Neural cell (in vitro differentiated cells): ENCODE results near the gene WDFY1. TPM values are rescaled to one million over a fixed set of nuclear protein-coding genes. Genes with fewer than 3 reads are reported as not detected.

ENCODE experiments used
- H2AFZ ChIP-seq: fragments of 200-600, 300-800 bp; sonication (generic), shearing (Covaris generic); 2 replicates; pipeline ENCODE4 v1.6.0; 2014; ENCODE audit warnings: low read depth, mild to moderate bottlenecking, antibody characterized with exemption, low read length, moderate library complexity
- H3F3A ChIP-seq: fragments of 200-600 bp; shearing (Covaris generic); 2 replicates; pipeline ENCODE4 v1.6.1; 2016; ENCODE audit warnings: mild to moderate bottlenecking, moderate library complexity, mixed read lengths, antibody characterized with exemption, low read length; ENCODE audit not compliant: insufficient read depth, poor library complexity, severe bottlenecking
- H3K27ac ChIP-seq: fragments of 200-600, 300-800 bp; sonication (generic), shearing (Covaris generic); 2 replicates; pipeline ENCODE4 v1.5.1; 2014; ENCODE audit warnings: mild to moderate bottlenecking, low read length, moderate library complexity
- H3K27me3 ChIP-seq: fragments of 300-800, 200-600 bp; sonication (generic), shearing (Covaris generic); 2 replicates; pipeline ENCODE4 v1.6.0; 2014; ENCODE audit warnings: mild to moderate bottlenecking, low read depth, low read length, moderate library complexity; ENCODE audit not compliant: insufficient read depth
- H3K36me3 ChIP-seq: fragments of 300-800, 200-600 bp; sonication (generic), shearing (Covaris generic); 2 replicates; pipeline ENCODE4 v1.5.1; 2014; ENCODE audit warnings: mild to moderate bottlenecking, antibody characterized with exemption, low read length, moderate library complexity; ENCODE audit not compliant: insufficient read depth
- H3K4me2 ChIP-seq: fragments of 300-800, 200-600 bp; sonication (generic), shearing (Covaris generic); 2 replicates; pipeline ENCODE4 v1.6.0; 2014; ENCODE audit warnings: mild to moderate bottlenecking, low read length
- H3K4me3 ChIP-seq: fragments of 300-800, 200-600 bp; sonication (generic), shearing (Covaris generic); 2 replicates; pipeline ENCODE4 v1.5.1; 2014; ENCODE audit warnings: mild to moderate bottlenecking, low read length, moderate library complexity
- H3K79me2 ChIP-seq: fragments of 200-600 bp; shearing (Covaris generic); replicated peaks from 2 replicates; pipeline ENCODE4 v1.6.0; 2014; ENCODE audit warnings: mild to moderate bottlenecking, low read length, moderate library complexity; ENCODE audit not compliant: insufficient read depth
- H3K9ac ChIP-seq: fragments of 300-800, 200-600 bp; sonication (generic), shearing (Covaris generic); 2 replicates; pipeline ENCODE4 v1.6.1; 2016; ENCODE audit warnings: mild to moderate bottlenecking, low read length, mixed read lengths
- H3K9me2 ChIP-seq: fragments of 200-600 bp; shearing (Covaris generic); 2 replicates; pipeline ENCODE4 v1.6.1; 2016; ENCODE audit warnings: mild to moderate bottlenecking, low read length, mixed read lengths; ENCODE audit not compliant: insufficient read depth
- H3K9me3 ChIP-seq: fragments of 200-600, 300-800 bp; sonication (generic), shearing (Covaris generic); 2 replicates; pipeline ENCODE4 v1.6.1; 2016; ENCODE audit warnings: mild to moderate bottlenecking, mixed run types, low read length, moderate library complexity, mixed read lengths
- H4K20me1 ChIP-seq: fragments of 200-600 bp; shearing (Covaris generic); 2 replicates; pipeline ENCODE4 v1.6.1; 2016; ENCODE audit warnings: mild to moderate bottlenecking, mixed run types; ENCODE audit not compliant: insufficient read depth
- CTCF ChIP-seq: fragments of 450-650 bp; IDR thresholded peaks from 2 replicates; pipeline ENCODE4 v1.5.1; 2014; ENCODE audit warnings: antibody characterized with exemption, mild to moderate bottlenecking, moderate library complexity; ENCODE audit not compliant: poor library complexity, severe bottlenecking
- EP300 ChIP-seq: fragments of 450-650 bp; conservative IDR thresholded peaks from 2 replicates; pipeline ENCODE4 v1.6.1; 2014; ENCODE audit warnings: antibody characterized with exemption, mild to moderate bottlenecking, moderate library complexity; ENCODE audit not compliant: poor library complexity, severe bottlenecking
- EZH2 ChIP-seq: fragments of 200-600, 300-800 bp; shearing (Covaris generic), sonication (generic); IDR thresholded peaks from 2 replicates; pipeline ENCODE4 v1.6.1; 2014; ENCODE audit warnings: antibody characterized with exemption, low read length, borderline replicate concordance, mild to moderate bottlenecking; ENCODE audit not compliant: insufficient read depth, poor library complexity, severe bottlenecking
- MXI1 ChIP-seq: fragments of 450-650 bp; conservative IDR thresholded peaks from 2 replicates; pipeline ENCODE4 v1.6.1; 2014; ENCODE audit warnings: antibody characterized with exemption, mild to moderate bottlenecking; ENCODE audit not compliant: poor library complexity, severe bottlenecking
- POLR2AphosphoS5 ChIP-seq: IDR thresholded peaks from 2 replicates; pipeline ENCODE4 v1.6.1; 2012
- RAD21 ChIP-seq: fragments of 450-650 bp; conservative IDR thresholded peaks from 2 replicates; pipeline ENCODE4 v1.6.1; 2014; ENCODE audit warnings: antibody characterized with exemption, mild to moderate bottlenecking, moderate library complexity
- REST ChIP-seq: IDR thresholded peaks from 2 replicates; pipeline ENCODE4 v1.6.1; 2012; ENCODE audit warnings: borderline replicate concordance
- SMC3 ChIP-seq: fragments of 450-650 bp; conservative IDR thresholded peaks from 2 replicates; pipeline ENCODE4 v1.6.1; 2014; ENCODE audit warnings: antibody characterized with exemption, mild to moderate bottlenecking, moderate library complexity; ENCODE audit not compliant: poor library complexity
- TAF1 ChIP-seq: IDR thresholded peaks from 2 replicates; pipeline ENCODE4 v1.6.1; 2012; ENCODE audit warnings: low read depth
- polyA plus RNA-seq: library from polyadenylated mRNA; depleted of rRNA; stranded (reverse); fragments of >200 nt; gene quantifications from 2 replicates; pipeline ENCODE4 v1.2.3, GENCODE V29; 2014

The WDFY1 gene
- polyA plus RNA-seq, 1 donor from 2014 or later, result 49.4 TPM

- Histone ChIP-seq H3K9me3 (no peaks in the 10 kb centered on the region), H3F3A (no peaks in the 10 kb centered on the region), H3K79me2 (no peaks in the 10 kb centered on the region), H3K4me2 (no peak overlapping the region), H3K4me3 (no peak overlapping the region), H3K27me3 (no peaks in the 10 kb centered on the region), H3K9ac (no peak overlapping the region), H3K36me3 (no peaks in the 10 kb centered on the region), H3K27ac (no peak overlapping the region), H3K9me2 (no peaks in the 10 kb centered on the region), H2AFZ (no peak overlapping the region), H4K20me1 (no peaks in the 10 kb centered on the region)
- no peak for TF ChIP-seq REST
- TF ChIP-seq MXI1, result no peak
- TF ChIP-seq RAD21, result no peak
- no peak for TF ChIP-seq EZH2
- no peak for TF ChIP-seq CTCF
- no peak for TF ChIP-seq SMC3
- no peak for TF ChIP-seq EP300
- TF ChIP-seq TAF1, result no peak
Measured at GRCh38 chr2:223854741-223855140, 90.4 kb downstream of the WDFY1 start.

- Histone ChIP-seq H3K9ac (no peak overlapping the region), H3K4me2 (no peak overlapping the region), H3K79me2 (no peaks in the 10 kb centered on the region), H4K20me1 (no peaks in the 10 kb centered on the region), H3K4me3 (no peak overlapping the region), H3K9me3 (no peaks in the 10 kb centered on the region), H3K27ac (no peak overlapping the region), H3K27me3 (no peaks in the 10 kb centered on the region), H3K36me3 (no peaks in the 10 kb centered on the region), H3K9me2 (no peaks in the 10 kb centered on the region), H3F3A (no peaks in the 10 kb centered on the region), H2AFZ (no peak overlapping the region)
- TF ChIP-seq EZH2 (no peak), POLR2AphosphoS5 (no peak), EP300 (no peak), REST (no peak), TAF1 (no peak), RAD21 (no peak), MXI1 (no peak), SMC3 (no peak), CTCF (no peak)
Measured at GRCh38 chr2:223853425-223853837, 91.7 kb downstream of the WDFY1 start.
